SH-SY5Y (cell line): Measurements from ENCODE around the gene HSD11B1L.

ENCODE experiments used
- GATA2 ChIP-seq: IDR thresholded peaks from 2 replicates; pipeline ENCODE4 v1.6.1; 2011; ENCODE audit warnings: mild to moderate bottlenecking, low read depth, low read length
- GATA3 ChIP-seq: IDR thresholded peaks from 2 replicates; pipeline ENCODE4 v1.6.1; 2011; ENCODE audit warnings: low read depth, mild to moderate bottlenecking, low read length, moderate library complexity

- TF ChIP-seq GATA2 (no peak), GATA3 (no peak)
Observed at GRCh38 chr19:5648464-5648863, 32.4 kb upstream of the HSD11B1L start.
